HL-60 (cell line): ENCODE results near the gene ENPP1.

Experiments
- GABPA ChIP-seq: IDR thresholded peaks from 2 replicates; pipeline ENCODE4 v1.6.1; 2012; ENCODE audit warnings: low read depth
- POLR2AphosphoS5 ChIP-seq: IDR thresholded peaks from 2 replicates; pipeline ENCODE4 v1.6.1; 2012; ENCODE audit warnings: low read depth
- SPI1 ChIP-seq: IDR thresholded peaks from 2 replicates; pipeline ENCODE4 v1.6.1; 2012; ENCODE audit warnings: low read depth, mild to moderate bottlenecking, borderline replicate concordance
- TF ChIP-seq, protein P1 (sequence below): IDR thresholded peaks from one replicate; pipeline ENCODE4 v1.5.1; 2011; ENCODE audit warnings: low read length, control low read depth, inconsistent platforms; ENCODE audit not compliant: insufficient read depth

- TF ChIP-seq, protein P1, sequence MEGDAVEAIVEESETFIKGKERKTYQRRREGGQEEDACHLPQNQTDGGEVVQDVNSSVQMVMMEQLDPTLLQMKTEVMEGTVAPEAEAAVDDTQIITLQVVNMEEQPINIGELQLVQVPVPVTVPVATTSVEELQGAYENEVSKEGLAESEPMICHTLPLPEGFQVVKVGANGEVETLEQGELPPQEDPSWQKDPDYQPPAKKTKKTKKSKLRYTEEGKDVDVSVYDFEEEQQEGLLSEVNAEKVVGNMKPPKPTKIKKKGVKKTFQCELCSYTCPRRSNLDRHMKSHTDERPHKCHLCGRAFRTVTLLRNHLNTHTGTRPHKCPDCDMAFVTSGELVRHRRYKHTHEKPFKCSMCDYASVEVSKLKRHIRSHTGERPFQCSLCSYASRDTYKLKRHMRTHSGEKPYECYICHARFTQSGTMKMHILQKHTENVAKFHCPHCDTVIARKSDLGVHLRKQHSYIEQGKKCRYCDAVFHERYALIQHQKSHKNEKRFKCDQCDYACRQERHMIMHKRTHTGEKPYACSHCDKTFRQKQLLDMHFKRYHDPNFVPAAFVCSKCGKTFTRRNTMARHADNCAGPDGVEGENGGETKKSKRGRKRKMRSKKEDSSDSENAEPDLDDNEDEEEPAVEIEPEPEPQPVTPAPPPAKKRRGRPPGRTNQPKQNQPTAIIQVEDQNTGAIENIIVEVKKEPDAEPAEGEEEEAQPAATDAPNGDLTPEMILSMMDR = no peak
- TF ChIP-seq POLR2AphosphoS5 = no peak
- TF ChIP-seq SPI1 = no peak
- TF ChIP-seq GABPA = no peak
Measured at GRCh38 chr6:131910219-131910589, 102.4 kb downstream of the ENPP1 start.
